ENCODE data around the gene FBXO2. TPM values are rescaled to one million over a fixed set of nuclear protein-coding genes. Genes with fewer than 3 reads are reported as not detected.

Gene FBXO2
- total RNA-seq, 1 donor from 2014 or later = 64.0 TPM

DNA sequence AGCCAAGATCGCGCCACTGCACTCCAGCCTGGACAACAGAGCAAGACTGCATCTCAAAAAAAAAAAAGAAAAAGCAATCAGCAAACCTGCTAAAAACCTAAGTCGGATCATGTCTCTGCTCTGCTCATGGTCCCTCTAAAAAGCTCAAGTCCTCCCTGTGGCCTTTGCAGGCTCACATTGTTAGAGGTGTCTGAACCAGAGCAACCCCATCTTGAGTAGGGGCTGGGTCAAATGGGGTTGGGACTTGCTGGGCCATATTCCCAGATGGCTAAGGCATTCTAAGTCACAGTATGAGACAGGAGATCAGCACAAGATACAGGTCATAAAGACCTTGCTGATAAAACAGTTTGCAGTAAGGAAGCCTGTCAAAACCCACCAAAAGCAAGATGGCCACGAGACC is 34.3 kb upstream of the FBXO2 start:
- no peak overlapping the region for H3K9ac ChIP-seq (ENCODE audit: low read length)
- H3K4me3 Mint-ChIP-seq (ENCODE audit: unreplicated experiment) = no peak overlapping the region
- FAIRE-seq (no peak), DNase-seq (ENCODE audit: low read depth) (no peak)
- peaks cover 2% of the 10 kb centered on the region for H3K9me3 Mint-ChIP-seq (ENCODE audit: unreplicated experiment)
- no peaks in the 10 kb centered on the region for H3K36me3 ChIP-seq (ENCODE audit: insufficient read depth, low read length)
- no peak overlapping the region for H3K27ac ChIP-seq (ENCODE audit: low read depth, low read length)
- no peaks in the 10 kb centered on the region for H3K79me2 ChIP-seq (ENCODE audit: insufficient read depth, low read length)
- no peak overlapping the region for H3K27ac Mint-ChIP-seq (ENCODE audit: unreplicated experiment)
- H4K20me1 ChIP-seq (ENCODE audit: insufficient read depth, low read length) = peaks cover 13% of the 10 kb centered on the region
- H3K9me3 ChIP-seq (ENCODE audit: insufficient read depth, low read depth, low read length) = no peaks in the 10 kb centered on the region
- H3K4me1 ChIP-seq (ENCODE audit: insufficient read depth, low read length) = peaks cover 17% of the 10 kb centered on the region
- peaks cover 7% of the 10 kb centered on the region for H3K4me1 Mint-ChIP-seq (ENCODE audit: low read depth, unreplicated experiment)
- no peak for TF ChIP-seq EZH2 (IDR thresholded peaks at IDR 0.05; ENCODE audit: insufficient read depth, low read length)
- TF ChIP-seq, protein P1, sequence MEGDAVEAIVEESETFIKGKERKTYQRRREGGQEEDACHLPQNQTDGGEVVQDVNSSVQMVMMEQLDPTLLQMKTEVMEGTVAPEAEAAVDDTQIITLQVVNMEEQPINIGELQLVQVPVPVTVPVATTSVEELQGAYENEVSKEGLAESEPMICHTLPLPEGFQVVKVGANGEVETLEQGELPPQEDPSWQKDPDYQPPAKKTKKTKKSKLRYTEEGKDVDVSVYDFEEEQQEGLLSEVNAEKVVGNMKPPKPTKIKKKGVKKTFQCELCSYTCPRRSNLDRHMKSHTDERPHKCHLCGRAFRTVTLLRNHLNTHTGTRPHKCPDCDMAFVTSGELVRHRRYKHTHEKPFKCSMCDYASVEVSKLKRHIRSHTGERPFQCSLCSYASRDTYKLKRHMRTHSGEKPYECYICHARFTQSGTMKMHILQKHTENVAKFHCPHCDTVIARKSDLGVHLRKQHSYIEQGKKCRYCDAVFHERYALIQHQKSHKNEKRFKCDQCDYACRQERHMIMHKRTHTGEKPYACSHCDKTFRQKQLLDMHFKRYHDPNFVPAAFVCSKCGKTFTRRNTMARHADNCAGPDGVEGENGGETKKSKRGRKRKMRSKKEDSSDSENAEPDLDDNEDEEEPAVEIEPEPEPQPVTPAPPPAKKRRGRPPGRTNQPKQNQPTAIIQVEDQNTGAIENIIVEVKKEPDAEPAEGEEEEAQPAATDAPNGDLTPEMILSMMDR (IDR thresholded peaks at IDR 0.05; ENCODE audit: insufficient read depth, low read depth, low read length) = no peak
- H3K27me3 ChIP-seq (ENCODE audit: insufficient read depth, low read length) = peaks cover 20% of the 10 kb centered on the region
- H2AFZ ChIP-seq (ENCODE audit: low read depth, low read length) = no peak overlapping the region
- no peak overlapping the region for H3K4me2 ChIP-seq (ENCODE audit: low read length)
- peaks cover 46% of the 10 kb centered on the region for H3K27me3 Mint-ChIP-seq (ENCODE audit: low read depth, unreplicated experiment)
- no peak overlapping the region for H3K4me3 ChIP-seq (ENCODE audit: insufficient read depth, low read depth, low read length)
- H3K36me3 Mint-ChIP-seq (ENCODE audit: low read depth, unreplicated experiment) = no peaks in the 10 kb centered on the region

DNA sequence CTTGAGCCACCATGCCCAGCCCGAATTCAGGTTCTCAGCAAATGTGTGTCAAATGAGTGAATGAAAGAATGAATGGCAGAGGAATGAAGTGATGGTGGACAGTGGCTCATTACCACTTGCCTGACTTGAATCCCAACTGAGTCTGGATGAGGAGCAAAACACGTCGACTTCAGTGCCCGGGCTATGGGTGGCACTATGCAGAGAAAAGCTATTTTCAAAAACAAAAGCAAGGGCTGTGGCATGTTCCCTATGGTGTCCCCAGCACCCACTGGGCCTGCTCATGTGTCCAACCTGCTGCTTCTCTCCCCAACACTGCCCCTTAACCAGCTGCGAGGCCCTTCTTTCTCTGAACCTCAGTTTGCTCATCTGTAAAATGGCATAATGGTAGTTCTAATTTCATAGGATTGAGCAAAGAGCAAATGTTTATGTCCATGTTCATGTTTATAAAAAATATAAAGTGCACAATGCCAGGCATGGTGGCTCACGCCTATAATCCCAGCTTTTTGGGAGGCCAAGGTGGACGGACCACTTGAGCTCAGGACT is 31.1 kb upstream of the FBXO2 start:
- Histone ChIP-seq H3K36me3 (ENCODE audit: insufficient read depth, low read length) (no peaks in the 10 kb centered on the region), H3K9me3 (ENCODE audit: insufficient read depth, low read depth, low read length) (no peaks in the 10 kb centered on the region), H3K4me2 (ENCODE audit: low read length) (no peak overlapping the region), H3K4me1 (ENCODE audit: insufficient read depth, low read length) (peaks cover 11% of the 10 kb centered on the region), H4K20me1 (ENCODE audit: insufficient read depth, low read length) (peaks cover 3% of the 10 kb centered on the region), H2AFZ (ENCODE audit: low read depth, low read length) (no peak overlapping the region), H3K9ac (ENCODE audit: low read length) (no peak overlapping the region), H3K79me2 (ENCODE audit: insufficient read depth, low read length) (no peaks in the 10 kb centered on the region), H3K27me3 (ENCODE audit: insufficient read depth, low read length) (peaks cover 8% of the 10 kb centered on the region), H3K4me3 (ENCODE audit: insufficient read depth, low read depth, low read length) (no peak overlapping the region), H3K27ac (ENCODE audit: low read depth, low read length) (no peak overlapping the region)
- TF ChIP-seq, protein P1 (IDR thresholded peaks at IDR 0.05; ENCODE audit: insufficient read depth, low read depth, low read length) = no peak
- TF ChIP-seq EZH2 (IDR thresholded peaks at IDR 0.05; ENCODE audit: insufficient read depth, low read length) = no peak
- Mint-ChIP-seq H3K27me3 (ENCODE audit: low read depth, unreplicated experiment) (peaks cover 30% of the 10 kb centered on the region), H3K4me3 (ENCODE audit: unreplicated experiment) (no peak overlapping the region), H3K4me1 (ENCODE audit: low read depth, unreplicated experiment) (peaks cover 7% of the 10 kb centered on the region), H3K9me3 (ENCODE audit: unreplicated experiment) (no peaks in the 10 kb centered on the region), H3K36me3 (ENCODE audit: low read depth, unreplicated experiment) (no peaks in the 10 kb centered on the region), H3K27ac (ENCODE audit: unreplicated experiment) (no peak overlapping the region)
- DNase-seq (ENCODE audit: low read depth) (no peak), FAIRE-seq (no peak)

DNA sequence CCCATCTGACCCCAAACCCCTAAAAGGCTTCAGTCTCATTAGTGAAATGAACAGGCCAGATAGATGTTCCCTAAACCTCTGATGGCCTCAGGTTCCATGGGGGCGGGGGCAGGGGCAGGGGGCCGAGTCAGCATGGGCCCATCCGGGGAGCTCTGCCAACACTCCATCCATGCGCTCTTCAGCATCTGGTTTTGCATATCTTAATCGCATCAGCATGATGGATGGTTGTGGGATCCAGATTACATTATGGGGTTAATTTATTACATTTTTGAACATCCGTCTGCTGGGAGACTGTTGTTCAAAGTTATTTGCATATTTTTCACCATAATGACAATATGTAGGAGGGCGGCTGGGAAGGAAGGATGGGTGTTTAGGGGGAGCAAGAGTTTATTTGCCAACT is 29.8 kb upstream of the FBXO2 start:
- Mint-ChIP-seq H3K4me3 (ENCODE audit: unreplicated experiment) (no peak overlapping the region), H3K27ac (ENCODE audit: unreplicated experiment) (no peak overlapping the region), H3K9me3 (ENCODE audit: unreplicated experiment) (no peaks in the 10 kb centered on the region), H3K4me1 (ENCODE audit: low read depth, unreplicated experiment) (peaks cover 2% of the 10 kb centered on the region), H3K36me3 (ENCODE audit: low read depth, unreplicated experiment) (no peaks in the 10 kb centered on the region), H3K27me3 (ENCODE audit: low read depth, unreplicated experiment) (peaks cover 20% of the 10 kb centered on the region)
- Histone ChIP-seq H3K79me2 (ENCODE audit: insufficient read depth, low read length) (no peaks in the 10 kb centered on the region), H3K4me2 (ENCODE audit: low read length) (no peak overlapping the region), H3K27ac (ENCODE audit: low read depth, low read length) (no peak overlapping the region), H2AFZ (ENCODE audit: low read depth, low read length) (no peak overlapping the region), H3K9me3 (ENCODE audit: insufficient read depth, low read depth, low read length) (no peaks in the 10 kb centered on the region), H3K27me3 (ENCODE audit: insufficient read depth, low read length) (no peaks in the 10 kb centered on the region), H3K4me1 (ENCODE audit: insufficient read depth, low read length) (peaks cover 11% of the 10 kb centered on the region), H3K36me3 (ENCODE audit: insufficient read depth, low read length) (no peaks in the 10 kb centered on the region), H4K20me1 (ENCODE audit: insufficient read depth, low read length) (no peaks in the 10 kb centered on the region), H3K4me3 (ENCODE audit: insufficient read depth, low read depth, low read length) (no peak overlapping the region), H3K9ac (ENCODE audit: low read length) (no peak overlapping the region)
- FAIRE-seq (no peak), DNase-seq (ENCODE audit: low read depth) (no peak)
- no peak for TF ChIP-seq EZH2 (IDR thresholded peaks at IDR 0.05; ENCODE audit: insufficient read depth, low read length)
- TF ChIP-seq, protein P1 (IDR thresholded peaks at IDR 0.05; ENCODE audit: insufficient read depth, low read depth, low read length) = no peak

Data from astrocyte (in vitro differentiated cells and primary cell).